Glutamatergic neuron (in vitro differentiated cells): ENCODE measurements around the gene PTPRN2. TPM values are rescaled to one million over a fixed set of nuclear protein-coding genes. Genes with fewer than 3 reads are reported as not detected.
A peak's percentile ranks its signal among the peaks of the same experiment; 100 is the strongest.

ENCODE experiments used
- DNase-seq: peaks from one replicate; pipeline ENCODE4 v3.0.0; 2022
- H3K27ac Mint-ChIP-seq: one replicate; pipeline ENCODE4 v1.8.0; 2020; ENCODE audit warnings: mild to moderate bottlenecking, mixed read lengths, inconsistent platforms; ENCODE audit not compliant: unreplicated experiment
- H3K27me3 Mint-ChIP-seq: one replicate; pipeline ENCODE4 v1.8.0; 2020; ENCODE audit warnings: mild to moderate bottlenecking, moderate library complexity, mixed read lengths, inconsistent platforms; ENCODE audit not compliant: unreplicated experiment
- H3K36me3 Mint-ChIP-seq: one replicate; pipeline ENCODE4 v1.8.0; 2020; ENCODE audit warnings: mild to moderate bottlenecking, mixed read lengths, inconsistent platforms; ENCODE audit not compliant: unreplicated experiment
- H3K4me1 Mint-ChIP-seq: one replicate; pipeline ENCODE4 v1.8.0; 2020; ENCODE audit warnings: mild to moderate bottlenecking, low read depth, mixed read lengths, inconsistent platforms; ENCODE audit not compliant: unreplicated experiment
- H3K4me3 Mint-ChIP-seq: one replicate; pipeline ENCODE4 v1.8.0; 2020; ENCODE audit warnings: mild to moderate bottlenecking, mixed read lengths, inconsistent platforms; ENCODE audit not compliant: unreplicated experiment
- H3K9me3 Mint-ChIP-seq: one replicate; pipeline ENCODE4 v1.8.0; 2020; ENCODE audit warnings: mild to moderate bottlenecking, moderate library complexity, mixed read lengths, inconsistent platforms; ENCODE audit not compliant: unreplicated experiment
- total RNA-seq: library from RNA; stranded (reverse); fragmentation: NEBNext Ultra II Directional; extraction: Animal tissue kit (Norgen Biotek cat#: 25700); gene quantifications from one replicate; pipeline ENCODE4 v1.2.1, GENCODE V29; 2021; ENCODE audit not compliant: unreplicated experiment
- TF ChIP-seq, protein P1 (sequence below): fragments of 200-600 bp; sonication (generic); IDR thresholded peaks from one replicate; pipeline ENCODE4 v1.5.0; 2021; ENCODE audit not compliant: partially characterized antibody, unreplicated experiment

The PTPRN2 gene
- total RNA-seq, 1 donor from 2014 or later: 49.0 TPM

DNA sequence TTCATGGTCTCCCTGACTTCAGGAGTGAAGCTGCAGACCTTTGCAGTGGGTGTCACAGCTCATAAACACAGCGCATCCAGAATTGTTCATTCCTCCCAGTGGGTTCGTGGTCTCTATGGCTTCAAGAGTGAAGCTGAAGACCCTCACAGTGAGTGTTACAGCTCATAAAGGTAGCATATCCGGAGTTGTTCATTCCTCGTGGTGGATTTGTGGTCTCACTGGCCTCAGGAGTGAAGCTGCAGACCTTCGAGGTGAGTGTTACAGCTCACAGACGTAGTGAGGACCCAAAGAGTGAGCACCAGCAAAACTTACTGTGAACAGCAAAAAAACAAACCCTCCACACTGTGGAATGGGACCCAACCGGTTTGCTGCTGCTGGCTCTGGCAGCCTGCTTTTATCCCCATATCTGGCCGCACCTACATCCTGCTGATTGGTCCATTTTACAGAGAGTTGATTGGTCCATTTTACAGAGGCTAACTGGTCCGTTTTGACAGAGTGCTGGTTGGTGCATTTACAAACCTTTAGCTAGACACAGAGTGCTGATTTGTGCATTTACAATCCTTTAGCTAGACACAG is 308.8 kb downstream of the PTPRN2 start:
- H3K36me3 Mint-ChIP-seq: no peaks in the 10 kb centered on the region
- no peak for DNase-seq
- H3K9me3 Mint-ChIP-seq: peaks cover 23% of the 10 kb centered on the region
- H3K27me3 Mint-ChIP-seq: peaks cover 6% of the 10 kb centered on the region
- no peak overlapping the region for H3K27ac Mint-ChIP-seq
- TF ChIP-seq, protein P1, sequence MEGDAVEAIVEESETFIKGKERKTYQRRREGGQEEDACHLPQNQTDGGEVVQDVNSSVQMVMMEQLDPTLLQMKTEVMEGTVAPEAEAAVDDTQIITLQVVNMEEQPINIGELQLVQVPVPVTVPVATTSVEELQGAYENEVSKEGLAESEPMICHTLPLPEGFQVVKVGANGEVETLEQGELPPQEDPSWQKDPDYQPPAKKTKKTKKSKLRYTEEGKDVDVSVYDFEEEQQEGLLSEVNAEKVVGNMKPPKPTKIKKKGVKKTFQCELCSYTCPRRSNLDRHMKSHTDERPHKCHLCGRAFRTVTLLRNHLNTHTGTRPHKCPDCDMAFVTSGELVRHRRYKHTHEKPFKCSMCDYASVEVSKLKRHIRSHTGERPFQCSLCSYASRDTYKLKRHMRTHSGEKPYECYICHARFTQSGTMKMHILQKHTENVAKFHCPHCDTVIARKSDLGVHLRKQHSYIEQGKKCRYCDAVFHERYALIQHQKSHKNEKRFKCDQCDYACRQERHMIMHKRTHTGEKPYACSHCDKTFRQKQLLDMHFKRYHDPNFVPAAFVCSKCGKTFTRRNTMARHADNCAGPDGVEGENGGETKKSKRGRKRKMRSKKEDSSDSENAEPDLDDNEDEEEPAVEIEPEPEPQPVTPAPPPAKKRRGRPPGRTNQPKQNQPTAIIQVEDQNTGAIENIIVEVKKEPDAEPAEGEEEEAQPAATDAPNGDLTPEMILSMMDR: no peak
- H3K4me3 Mint-ChIP-seq: no peak overlapping the region
- peaks cover 5% of the 10 kb centered on the region for H3K4me1 Mint-ChIP-seq

DNA sequence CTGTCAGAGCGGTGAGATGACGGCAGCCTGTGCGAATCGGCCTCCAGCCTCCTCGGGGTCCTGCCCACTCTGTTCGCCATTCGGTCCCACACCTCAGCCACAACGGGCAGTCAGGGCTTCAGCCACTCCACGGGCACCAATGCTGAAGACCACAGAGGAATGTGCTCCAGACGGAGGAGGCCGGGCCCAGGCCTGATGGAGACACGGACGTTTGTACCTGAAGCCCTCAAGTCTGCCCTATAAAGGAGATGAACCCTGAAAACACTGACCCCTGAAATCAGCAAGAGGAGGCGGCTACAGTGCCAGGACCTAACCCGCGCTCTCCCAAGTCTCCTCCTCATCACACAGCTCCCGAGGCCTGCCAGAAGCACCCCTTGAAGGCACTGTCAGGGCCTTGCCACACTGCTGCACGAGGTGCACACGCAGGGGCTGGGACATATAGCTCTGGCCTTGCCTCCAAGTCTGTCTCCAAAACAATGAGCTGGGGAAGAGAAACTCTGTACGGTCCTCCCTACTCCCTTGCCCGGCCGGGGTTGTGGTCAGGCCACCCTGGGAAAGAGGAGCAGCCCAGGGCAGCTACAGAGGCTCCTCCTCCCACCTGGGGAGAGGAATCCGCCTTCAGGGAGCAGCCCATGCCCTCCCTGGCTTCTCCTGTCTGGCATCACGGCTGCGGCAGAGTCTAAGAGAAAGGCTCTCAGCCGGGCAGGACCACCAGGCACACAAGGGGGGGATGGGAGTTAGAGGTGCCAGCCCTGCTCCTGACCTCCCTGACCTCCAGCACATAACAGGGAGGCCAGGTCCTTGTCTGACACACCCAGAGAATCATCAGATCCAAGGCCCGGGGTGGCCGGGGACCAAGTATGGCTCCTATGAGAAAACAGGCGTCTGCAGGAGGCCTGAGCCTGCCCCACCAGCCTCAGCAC is 310.1 kb downstream of the PTPRN2 start:
- H3K4me1 Mint-ChIP-seq: no peaks in the 10 kb centered on the region
- H3K9me3 Mint-ChIP-seq: peaks cover 21% of the 10 kb centered on the region
- TF ChIP-seq, protein P1: no peak
- H3K36me3 Mint-ChIP-seq: peaks cover 5% of the 10 kb centered on the region
- H3K4me3 Mint-ChIP-seq: no peak overlapping the region
- no peak overlapping the region for H3K27ac Mint-ChIP-seq
- H3K27me3 Mint-ChIP-seq: peaks cover 7% of the 10 kb centered on the region
- DNase-seq: no peak

DNA sequence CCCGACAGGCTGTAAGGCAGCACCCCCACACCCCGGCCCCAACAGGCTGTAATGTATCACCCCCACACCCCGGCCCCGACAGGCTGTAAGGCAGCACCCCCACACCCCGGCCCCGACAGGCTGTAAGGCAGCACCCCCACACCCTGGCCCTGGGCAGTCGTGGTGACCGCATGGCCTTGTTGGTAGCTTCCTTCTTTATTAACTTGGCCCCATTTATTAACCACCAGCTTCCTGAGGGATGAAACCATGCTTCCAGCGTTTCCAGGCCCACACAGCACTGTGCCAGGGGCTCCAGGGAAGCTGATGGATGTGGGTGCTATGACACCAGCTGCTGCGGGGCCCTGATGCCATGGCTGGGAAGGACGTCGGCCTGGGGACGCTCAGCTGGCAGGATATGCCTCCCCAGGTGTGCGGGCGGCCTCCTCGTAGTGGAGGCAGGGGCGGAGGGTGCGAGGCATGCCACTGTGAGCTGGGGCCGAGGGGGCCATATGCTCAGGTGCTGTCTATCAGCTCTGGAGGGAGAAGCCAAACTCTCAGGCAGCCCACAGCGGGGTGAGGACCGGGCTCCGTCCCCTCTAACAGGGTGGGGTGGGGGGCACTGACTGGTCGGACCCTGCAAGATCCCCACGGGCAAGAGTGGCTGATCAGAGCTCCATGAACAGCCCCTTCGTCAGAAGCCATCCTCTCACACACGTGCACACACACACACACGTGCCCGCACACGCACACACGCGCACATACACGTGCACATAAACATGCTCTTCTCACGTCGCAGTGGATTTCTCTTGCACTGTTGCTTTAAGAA is 311.0 kb downstream of the PTPRN2 start:
- TF ChIP-seq, protein P1: no peak
- Mint-ChIP-seq H3K27ac (no peak overlapping the region), H3K9me3 (peaks cover 20% of the 10 kb centered on the region), H3K4me3 (no peak overlapping the region), H3K36me3 (peaks cover 9% of the 10 kb centered on the region), H3K27me3 (peaks cover 8% of the 10 kb centered on the region), H3K4me1 (no peaks in the 10 kb centered on the region)
- DNase-seq: no peak

GRCh38 chr7:158275711-158276413 is 311.8 kb downstream of the PTPRN2 start:
- H3K27ac Mint-ChIP-seq: no peak overlapping the region
- H3K4me1 Mint-ChIP-seq: no peaks in the 10 kb centered on the region

More at GRCh38 chr7:158275711-158276413, 311.8 kb downstream of the PTPRN2 start:
- peaks cover 8% of the 10 kb centered on the region for H3K27me3 Mint-ChIP-seq
- TF ChIP-seq, protein P1: no peak
- peaks cover 18% of the 10 kb centered on the region for H3K9me3 Mint-ChIP-seq
- no peak overlapping the region for H3K4me3 Mint-ChIP-seq
- peak; percentile 20 for DNase-seq
- H3K36me3 Mint-ChIP-seq: peaks cover 9% of the 10 kb centered on the region
